A549 (cell line): ENCODE measurements around the gene OR5V1.
"Not testable (repeated sequence)": the region's sequence is repeated elsewhere in the genome, so short reads cannot be mapped to it uniquely, and the experiment has no call there.

ENCODE experiments used
- CHD2 ChIP-seq: fragments of 150-350 bp; IDR thresholded peaks from 2 replicates; pipeline ENCODE4 v1.6.1; 2014; ENCODE audit warnings: low read length; ENCODE audit not compliant: partially characterized antibody
- CHD4 ChIP-seq: fragments of 200-600 bp; sonication (generic); IDR thresholded peaks from 2 replicates; pipeline ENCODE4 v1.6.1; 2016; ENCODE audit warnings: antibody characterized with exemption, mild to moderate bottlenecking, borderline replicate concordance
- CTCF ChIP-seq: fragments of >200 bp; sonication (Bioruptor Twin); formaldehyde crosslinking; IDR thresholded peaks from 3 replicates; pipeline ENCODE4 v1.5.1; 2016
- GATA3 ChIP-seq: IDR thresholded peaks from 2 replicates; pipeline ENCODE4 v1.6.1; 2012; ENCODE audit warnings: borderline replicate concordance
- HMGXB4 ChIP-seq: fragments of 250-450 bp; sonication (Bioruptor Pico); IDR thresholded peaks from 2 replicates; pipeline ENCODE4 v1.5.0; 2021; ENCODE audit warnings: mild to moderate bottlenecking, moderate library complexity, borderline replicate concordance
- HOXA7 ChIP-seq: fragments of 250-450 bp; sonication (Bioruptor Pico); IDR thresholded peaks from 2 replicates; pipeline ENCODE4 v1.5.0; 2020; ENCODE audit warnings: mild to moderate bottlenecking, moderate library complexity
- JUNB ChIP-seq: fragments of >200 bp; sonication (Bioruptor Twin); formaldehyde crosslinking; IDR thresholded peaks from 2 replicates; pipeline ENCODE4 v1.6.1; 2016
- MAX ChIP-seq: IDR thresholded peaks from 2 replicates; pipeline ENCODE4 v1.6.1; 2012
- PHF8 ChIP-seq: fragments of 200-600 bp; sonication (generic); IDR thresholded peaks from 2 replicates; pipeline ENCODE4 v1.6.1; 2016; ENCODE audit warnings: low read depth, mild to moderate bottlenecking, antibody characterized with exemption, moderate library complexity, borderline replicate concordance
- SMC3 ChIP-seq: fragments of >200 bp; sonication (Bioruptor Twin); formaldehyde crosslinking; IDR thresholded peaks from 3 replicates; pipeline ENCODE4 v1.6.1; 2018; ENCODE audit warnings: inconsistent platforms

GRCh38 chr6:29323332-29323731, 45.3 kb downstream of the OR5V1 start:
- TF ChIP-seq CTCF; HOXA7; GATA3; CHD2; PHF8; SMC3; CHD4; MAX; JUNB; HMGXB4 (CRISPR knock-in tag): not testable (repeated sequence)
